Effector CD4-positive, alpha-beta T cell (primary cell): ENCODE data around the gene ATP23.

Source experiments
- DNase-seq: peaks from one replicate; pipeline ENCODE4 v3.0.0-alpha.2; 2020

The ATP23 gene

DNA sequence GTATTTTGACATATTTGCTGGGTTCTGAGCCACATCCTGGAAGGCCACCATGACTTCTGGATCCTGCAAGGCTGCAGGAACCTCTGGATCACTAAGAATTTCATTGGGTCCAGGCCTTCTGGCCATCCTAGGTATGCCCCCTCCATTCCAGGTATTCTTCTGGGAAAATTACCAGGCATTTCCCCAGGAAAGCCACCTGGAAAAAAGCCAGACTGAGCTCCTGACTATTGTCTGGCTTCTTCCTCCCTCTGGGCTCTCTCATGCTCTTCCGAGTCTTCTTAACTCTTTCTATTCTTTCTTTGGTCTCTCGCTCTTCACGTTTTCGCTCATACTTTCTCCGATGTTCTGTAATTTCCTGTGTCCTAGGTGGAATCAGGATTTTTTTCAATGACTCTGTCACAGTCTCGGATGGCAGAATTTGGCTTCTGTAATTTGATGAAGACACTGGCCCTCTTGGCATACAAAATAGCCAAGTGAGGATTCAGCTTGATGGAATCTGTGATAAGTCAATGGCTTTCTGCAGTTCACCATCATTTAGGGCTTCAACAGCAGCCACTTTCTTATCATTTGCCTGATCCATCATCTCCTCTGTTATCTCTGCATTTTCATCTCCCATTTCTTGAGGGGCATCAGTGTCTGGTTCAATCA lies 42.6 kb downstream of the ATP23 start:
- DNase-seq = no peak

DNA sequence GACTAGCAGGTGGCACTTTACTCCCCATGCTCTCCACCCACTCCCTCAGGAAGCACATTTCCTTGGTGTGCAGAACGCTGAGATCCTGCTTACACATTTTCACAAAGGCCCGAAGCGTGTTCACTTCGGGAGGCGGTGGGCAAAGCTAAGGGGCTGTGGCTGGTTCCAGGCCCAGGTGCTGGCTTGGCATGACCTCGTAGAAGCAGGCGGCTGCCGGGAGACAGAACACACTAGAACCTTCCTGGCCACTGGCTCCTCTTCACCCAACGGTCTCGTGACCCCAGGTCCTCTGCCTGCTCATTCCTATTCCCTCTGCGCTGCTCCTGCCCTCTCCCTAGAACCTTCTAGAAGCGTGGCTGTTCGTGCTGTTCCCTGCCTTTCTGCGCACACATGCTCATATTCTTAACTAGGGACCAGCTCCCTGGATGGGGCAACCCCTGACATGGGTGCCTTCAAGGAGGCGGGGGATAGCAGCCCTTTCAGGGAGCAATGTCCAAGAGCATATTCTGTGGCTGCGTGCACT lies 43.3 kb downstream of the ATP23 start:
- no peak for DNase-seq

DNA sequence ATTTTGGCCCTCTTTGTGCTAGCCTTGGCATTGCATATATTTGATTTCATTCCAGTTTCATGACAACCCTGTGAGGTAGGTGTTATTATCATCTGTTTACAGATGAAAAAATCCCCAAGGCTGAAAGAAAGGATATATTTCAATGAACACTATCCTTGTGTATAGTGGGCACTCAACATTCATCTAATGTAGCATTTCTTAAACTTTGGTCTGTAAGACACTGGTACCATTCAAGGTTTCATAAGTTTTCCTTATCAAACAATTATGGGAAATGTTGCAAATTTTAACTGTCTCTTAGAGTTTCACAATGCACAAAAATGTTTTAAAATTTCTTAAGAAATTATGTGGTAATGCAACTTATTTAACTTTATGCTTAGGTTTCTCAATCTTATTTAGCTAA lies 44.3 kb downstream of the ATP23 start:
- DNase-seq = no peak

DNA sequence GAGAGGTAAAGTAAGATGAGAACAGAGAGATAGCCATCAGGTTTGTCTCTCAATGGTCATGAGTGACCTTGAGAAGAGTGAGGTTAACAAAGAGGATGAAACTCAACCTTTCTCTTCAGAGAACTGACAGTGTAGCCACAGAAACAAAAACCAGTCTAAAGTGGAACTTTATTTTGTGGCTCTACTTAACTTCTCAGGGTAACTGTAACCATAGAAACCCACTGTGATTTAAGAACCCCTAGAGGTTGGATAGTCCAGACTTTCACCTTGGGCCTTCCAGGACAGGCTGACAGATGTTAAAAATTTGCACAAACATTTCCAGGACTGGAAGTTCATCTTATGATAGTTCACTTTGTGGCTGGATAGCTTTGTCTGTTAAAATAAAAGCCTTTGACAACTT lies 48.5 kb downstream of the ATP23 start:
- DNase-seq = no peak

DNA sequence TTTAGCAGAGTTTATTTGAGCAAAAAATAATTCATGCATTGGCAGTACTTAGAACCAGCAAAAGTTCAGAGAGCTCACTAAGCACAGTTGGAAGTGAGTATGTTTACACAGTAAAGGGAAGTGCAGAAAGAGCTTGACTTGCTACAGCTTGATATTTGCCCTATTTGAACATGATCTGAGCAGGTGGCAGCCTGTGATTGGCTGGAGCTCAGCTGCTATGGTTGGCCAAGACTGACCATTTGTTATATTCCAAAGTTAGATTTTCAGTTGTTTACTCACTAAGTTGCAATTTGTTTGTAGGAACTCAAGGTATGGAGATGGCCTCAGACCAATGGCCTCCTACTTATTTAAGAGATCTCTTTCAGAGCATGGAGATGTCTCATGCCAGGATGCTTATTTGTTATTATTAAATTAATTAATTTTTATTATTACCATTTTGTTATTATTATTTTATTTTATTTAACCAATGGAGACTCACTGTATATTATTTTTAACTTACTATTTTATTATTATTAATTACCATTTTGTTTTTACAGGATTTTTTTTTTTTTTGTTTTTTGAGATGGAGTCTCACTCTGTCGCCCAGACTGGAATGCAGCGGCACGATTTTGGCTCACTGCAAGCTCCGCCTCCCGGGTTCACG lies 49.0 kb downstream of the ATP23 start:
- no peak for DNase-seq

DNA sequence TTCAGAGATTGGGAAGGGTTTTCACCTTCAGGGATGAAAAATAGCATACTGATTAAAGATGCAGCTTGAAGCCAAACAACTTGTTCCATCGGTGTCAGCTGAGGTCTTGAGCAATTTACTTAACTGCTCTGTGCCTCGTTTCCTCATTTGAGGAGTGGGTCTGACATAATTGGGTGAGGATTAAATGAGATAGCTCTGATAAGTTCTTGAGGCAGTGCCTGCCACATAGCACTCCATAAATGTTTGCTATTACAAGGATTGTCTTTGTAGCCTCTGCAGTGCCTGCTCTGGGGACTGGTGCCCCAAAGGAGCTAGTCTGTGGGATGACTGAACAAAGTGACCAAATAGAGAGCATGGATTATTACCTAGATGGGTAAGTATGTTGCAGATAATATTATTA lies 50.6 kb downstream of the ATP23 start:
- DNase-seq = no peak

DNA sequence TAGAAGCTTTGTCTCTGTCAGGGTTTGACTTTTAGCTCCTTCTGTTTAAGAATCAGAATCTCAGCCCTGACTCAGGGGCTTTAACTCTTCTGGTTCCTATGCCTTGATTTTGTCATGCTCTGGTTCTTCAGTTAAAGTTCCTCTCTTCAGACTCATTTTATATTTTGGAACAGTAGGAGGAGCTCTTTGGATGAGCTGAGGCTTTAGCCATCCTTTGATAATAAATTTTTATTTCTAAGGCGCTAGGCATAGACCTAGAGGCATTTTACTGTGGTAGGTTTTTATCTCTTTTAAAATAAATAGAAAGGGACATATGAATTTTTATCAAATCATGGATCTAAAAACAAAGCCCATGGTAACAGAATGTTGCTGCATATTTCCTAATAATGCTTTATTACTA lies 51.7 kb downstream of the ATP23 start:
- DNase-seq = no peak

DNA sequence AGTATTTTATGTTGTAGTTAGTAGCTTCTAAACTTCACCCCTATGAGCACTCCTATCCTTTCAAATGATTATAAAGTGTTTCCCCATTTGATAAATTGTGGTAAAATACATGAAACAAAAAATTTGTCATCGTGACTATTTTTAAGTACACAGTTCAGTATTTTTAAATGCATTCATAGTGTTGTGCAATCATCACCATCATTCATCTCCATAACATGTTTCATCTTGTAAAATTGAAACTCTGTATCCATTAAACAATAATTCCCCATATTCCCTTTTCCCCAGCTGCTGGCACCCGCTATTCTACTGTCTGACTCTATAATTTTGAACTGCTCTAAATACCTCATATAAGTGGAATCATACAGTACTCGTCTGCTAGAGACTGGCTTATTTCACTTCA lies 52.5 kb downstream of the ATP23 start:
- no peak for DNase-seq

DNA sequence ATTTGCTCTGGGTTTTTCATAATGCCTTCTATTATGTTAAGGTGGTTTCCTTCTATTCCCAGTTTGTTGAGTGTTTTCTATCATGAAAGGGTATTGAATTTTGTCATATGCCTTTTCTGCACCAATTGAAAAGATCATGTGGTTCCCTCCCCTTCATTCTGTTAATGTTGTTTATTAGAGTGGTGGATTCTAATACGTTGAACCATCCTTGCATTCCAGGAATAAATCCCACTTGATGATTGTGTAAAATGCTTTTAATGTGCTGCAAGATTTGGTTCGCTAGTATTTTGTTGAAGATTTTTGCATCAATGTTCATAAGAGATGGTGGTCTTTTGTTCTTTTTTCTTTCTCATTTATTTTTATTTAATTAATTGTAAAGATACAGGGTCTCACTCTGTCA lies 55.2 kb downstream of the ATP23 start:
- DNase-seq = no peak

DNA sequence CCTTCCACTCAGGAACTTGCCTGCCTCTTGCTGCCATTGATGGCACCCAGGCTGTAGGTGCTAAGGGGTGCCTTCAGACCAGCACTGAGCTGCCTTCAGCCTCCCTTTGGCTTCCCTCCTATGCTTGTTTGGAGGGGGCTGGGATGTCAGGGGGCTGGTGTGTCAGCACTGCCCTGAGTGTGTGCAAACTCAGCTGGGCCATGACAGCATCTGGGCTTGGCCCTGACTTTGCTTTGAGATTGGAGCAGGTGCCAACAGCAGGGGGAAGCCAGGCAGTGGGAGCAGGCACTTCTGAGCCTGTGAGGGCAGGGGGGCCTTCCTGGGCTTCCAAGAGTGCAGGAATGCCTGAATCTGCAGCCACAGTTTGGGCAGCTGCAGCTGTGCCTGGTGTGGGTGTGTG lies 56.9 kb downstream of the ATP23 start:
- DNase-seq = no peak

DNA sequence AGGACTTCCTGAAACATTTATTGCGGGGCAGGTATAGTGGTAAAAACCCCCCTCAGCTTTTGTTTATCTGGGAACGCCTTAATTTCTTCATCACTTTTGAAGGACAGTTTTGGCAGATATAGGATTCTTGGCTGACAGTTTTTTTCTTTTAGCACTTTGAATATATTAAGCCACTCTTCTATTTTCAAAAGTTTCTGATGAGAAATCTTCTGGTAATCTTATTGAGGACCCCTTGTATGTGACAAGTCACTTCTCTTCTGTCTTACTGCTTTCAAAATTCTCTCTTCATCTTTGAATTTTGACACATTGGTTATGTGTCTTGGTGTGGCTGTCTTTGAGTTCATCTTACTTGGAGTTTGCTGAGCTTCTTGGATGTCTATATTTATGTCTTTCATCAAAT lies 59.1 kb downstream of the ATP23 start:
- DNase-seq = no peak

DNA sequence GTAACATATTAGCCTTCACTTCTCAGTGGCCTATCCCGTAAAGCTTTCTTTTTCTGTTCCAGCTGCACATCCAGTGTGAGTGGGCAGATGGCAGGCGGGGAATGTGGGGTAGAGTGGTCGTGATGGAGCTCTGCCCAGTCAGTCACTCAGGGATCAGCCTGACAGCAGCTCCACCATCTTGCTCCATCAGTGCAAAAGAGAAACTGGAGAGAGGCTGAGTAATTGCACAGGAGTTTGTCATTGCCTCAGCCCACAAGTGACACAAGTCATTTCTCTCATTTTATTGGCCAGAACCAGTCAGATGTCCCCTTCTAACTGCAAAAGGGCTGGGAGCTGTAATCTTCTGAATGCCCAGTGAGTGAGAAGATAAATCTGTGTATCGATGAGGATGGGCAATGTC lies 66.5 kb downstream of the ATP23 start:
- DNase-seq = no peak

DNA sequence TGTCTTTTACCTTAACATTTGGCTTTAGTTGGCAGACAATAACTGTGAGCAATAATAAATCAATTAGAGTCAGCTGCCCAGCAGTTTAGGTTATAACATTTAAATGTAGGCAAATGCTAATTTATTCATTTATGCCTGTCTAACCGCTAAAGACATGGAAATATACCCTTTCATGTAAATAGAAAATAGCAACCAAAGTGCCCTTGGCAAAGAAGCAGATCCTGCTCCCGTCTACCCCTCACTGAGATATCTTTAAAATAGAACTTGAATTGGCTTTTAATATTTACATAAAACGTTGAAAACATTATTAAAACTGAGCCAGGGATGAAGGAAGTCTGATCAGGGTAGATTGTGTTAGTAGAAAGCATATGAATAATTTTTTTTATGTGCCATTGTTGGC lies 67.3 kb downstream of the ATP23 start:
- no peak for DNase-seq
